GM23338 (cell line): ENCODE data around the gene HPD.
"Not testable (repeated sequence)": the region's sequence is repeated elsewhere in the genome, so short reads cannot be mapped to it uniquely, and the experiment has no call there.

ENCODE experiments used
- CREB1 ChIP-seq: fragments of 250-450 bp; sonication (Bioruptor Pico); IDR thresholded peaks from 2 replicates; pipeline ENCODE4 v1.5.0; 2020; ENCODE audit warnings: low read depth, mild to moderate bottlenecking, moderate library complexity
- CTCF ChIP-seq, 2 experiments: fragments of 200-600 bp in 1 of 2; sonication (generic) in 1 of 2; conservative IDR thresholded peaks; 2 replicates each; pipeline versions ENCODE4 v1.5.1 to v1.6.1; 2016 to 2017; ENCODE audit warnings: antibody characterized with exemption in 2 of 2, low read depth in 2 of 2, mild to moderate bottlenecking in 2 of 2, moderate library complexity in 1 of 2
- ETS1 ChIP-seq: IDR thresholded peaks from 2 replicates; pipeline ENCODE4 v1.6.1; 2016; ENCODE audit warnings: antibody characterized with exemption
- EZH2 ChIP-seq: fragments of 200-600 bp; sonication (generic); IDR thresholded peaks from one replicate; pipeline ENCODE4 v1.8.0; 2017; ENCODE audit warnings: antibody characterized with exemption, mild to moderate bottlenecking, low read depth; ENCODE audit not compliant: unreplicated experiment
- EZH2phosphoT487 ChIP-seq: fragments of 200-600 bp; sonication (generic); IDR thresholded peaks from one replicate; pipeline ENCODE4 v1.8.1; 2018; ENCODE audit warnings: antibody characterized with exemption; ENCODE audit not compliant: unreplicated experiment
- JUNB ChIP-seq: IDR thresholded peaks from one replicate; pipeline ENCODE4 v1.6.1; 2016; ENCODE audit warnings: antibody characterized with exemption; ENCODE audit not compliant: unreplicated experiment
- NANOG ChIP-seq: IDR thresholded peaks from 2 replicates; pipeline ENCODE4 v1.6.1; 2016; ENCODE audit warnings: antibody characterized with exemption, borderline replicate concordance
- POLR2AphosphoS5 ChIP-seq: IDR thresholded peaks from 2 replicates; pipeline ENCODE4 v1.6.1; 2016; ENCODE audit warnings: antibody characterized with exemption, low read depth
- REST ChIP-seq: IDR thresholded peaks from one replicate; pipeline ENCODE4 v1.6.1; 2018; ENCODE audit warnings: antibody characterized with exemption; ENCODE audit not compliant: unreplicated experiment
- STAT1 ChIP-seq: IDR thresholded peaks from one replicate; pipeline ENCODE4 v1.6.1; 2016; ENCODE audit warnings: antibody characterized with exemption; ENCODE audit not compliant: unreplicated experiment
- ZNF114 ChIP-seq: fragments of 250-450 bp; sonication (Bioruptor Pico); IDR thresholded peaks from 2 replicates; pipeline ENCODE4 v1.5.0; 2020; ENCODE audit warnings: mild to moderate bottlenecking, moderate library complexity
- ZNF331 ChIP-seq: fragments of 250-450 bp; sonication (Bioruptor Pico); IDR thresholded peaks from 2 replicates; pipeline ENCODE4 v1.5.0; 2020; ENCODE audit warnings: low read depth, mild to moderate bottlenecking, moderate library complexity
- ZNF462 ChIP-seq: fragments of 250-450 bp; sonication (Bioruptor Pico); IDR thresholded peaks from 2 replicates; pipeline ENCODE4 v1.5.0; 2020; ENCODE audit warnings: mild to moderate bottlenecking, moderate library complexity

GRCh38 chr12:121885129-121885528 is 26.5 kb upstream of the HPD start:
- TF ChIP-seq EZH2; CTCF (conservative IDR thresholded peaks at IDR 0.05; ENCODE audit: low read depth in 2 of 2); POLR2AphosphoS5; CREB1 (CRISPR knock-in tag); REST; JUNB; EZH2phosphoT487; ETS1; STAT1; ZNF331 (CRISPR knock-in tag); ZNF462 (CRISPR knock-in tag); ZNF114 (CRISPR knock-in tag); NANOG: not testable (repeated sequence)
